Stimulated activated CD8-positive, alpha-beta memory T cell treated with anti-CD3 and anti-CD28 coated beads, Interleukin-15, amount 100 ng/mL, for 4 hours (primary cell): ENCODE data around the gene SRBD1.

Experiments
- DNase-seq, 2 donors: peaks; one replicate each; pipeline ENCODE4 v3.0.0-alpha.2; 2020; ENCODE audit warnings: low read depth in 2 of 2

The SRBD1 gene

GRCh38 chr2:45545943-45546342 is 65.1 kb downstream of the SRBD1 start:
- DNase-seq = no peak

GRCh38 chr2:45543257-45543656 is 67.8 kb downstream of the SRBD1 start:
- DNase-seq = no peak

DNA sequence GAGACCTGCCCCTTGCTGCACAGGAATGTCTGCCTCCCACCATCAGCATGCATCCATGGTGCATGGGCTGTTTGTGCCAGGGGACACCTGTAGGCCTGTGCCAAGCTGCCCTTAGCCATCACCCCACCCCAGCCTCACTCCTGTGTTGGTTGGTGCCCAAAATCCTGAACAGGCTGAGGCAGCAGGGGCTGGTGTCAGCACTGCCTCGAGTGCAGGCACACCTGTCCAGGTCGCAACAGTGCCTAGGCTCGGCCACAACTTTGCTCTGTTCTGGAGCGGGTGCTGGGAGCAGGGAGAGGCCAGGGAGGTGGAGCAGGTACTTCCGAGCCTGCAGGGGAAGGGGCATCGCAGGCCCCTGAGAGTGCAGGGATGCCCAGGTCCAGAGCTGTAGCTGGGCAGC is 69.1 kb downstream of the SRBD1 start:
- no peak for DNase-seq

- no peak for DNase-seq
Observed at GRCh38 chr2:45541450-45541849, 69.6 kb downstream of the SRBD1 start.

DNA sequence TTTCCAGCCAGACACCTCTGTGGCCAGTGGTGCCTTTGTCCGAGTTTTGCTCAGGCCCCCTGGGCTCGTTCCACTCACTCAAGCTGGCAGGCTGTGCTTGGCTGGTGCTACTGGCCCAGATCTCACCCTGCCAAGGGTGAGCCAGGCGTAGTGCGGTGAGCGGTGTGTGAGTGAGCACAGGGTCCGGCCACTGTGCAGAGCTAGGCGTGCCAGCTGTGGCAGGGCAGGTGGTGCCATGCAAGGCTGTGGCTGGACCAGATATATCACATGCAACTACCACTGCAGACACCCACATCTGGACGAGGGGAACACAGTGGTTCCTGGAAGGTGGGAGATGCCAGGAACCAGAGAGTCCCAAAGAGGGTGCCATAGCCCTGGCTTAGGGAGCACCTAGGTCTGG is 70.1 kb downstream of the SRBD1 start:
- DNase-seq = no peak

DNA sequence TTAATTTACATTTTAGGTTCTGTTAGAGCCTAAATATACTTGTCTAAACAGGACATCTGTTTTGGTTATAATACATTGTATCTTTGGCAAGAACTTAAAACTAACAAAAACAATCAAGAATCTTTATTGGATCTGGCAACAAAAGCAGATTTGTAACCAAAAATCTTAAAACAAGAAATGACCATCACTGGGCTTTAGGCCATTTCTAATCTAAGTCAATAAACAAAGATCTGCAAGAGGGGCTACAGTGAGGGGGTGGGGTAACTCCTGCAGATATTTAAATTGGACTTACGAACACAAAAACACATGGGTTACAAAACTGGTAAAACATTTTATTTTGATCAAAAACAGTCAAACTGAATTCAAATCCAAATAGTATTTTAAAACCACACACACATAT is 77.3 kb downstream of the SRBD1 start:
- no peak for DNase-seq

DNA sequence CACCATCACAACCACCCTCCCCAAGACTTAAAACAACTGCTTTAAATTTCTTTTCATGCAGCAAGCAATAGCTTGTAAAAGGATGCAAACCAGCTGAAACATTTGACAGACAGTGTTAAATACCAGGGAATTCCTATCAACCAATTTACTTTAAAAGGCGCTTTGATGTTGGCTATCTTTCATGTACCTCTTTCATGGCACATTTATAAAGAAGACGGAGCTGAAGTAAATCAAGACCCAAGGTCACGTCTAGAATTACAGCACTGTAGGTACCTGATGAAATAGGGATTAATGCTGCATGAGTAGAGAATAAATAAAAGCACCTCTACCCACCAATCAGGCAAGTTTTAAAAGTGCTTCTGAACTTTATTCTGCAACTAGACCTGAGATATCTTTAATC is 78.9 kb downstream of the SRBD1 start:
- DNase-seq = no peak

GRCh38 chr2:45524016-45524415 is 87.1 kb downstream of the SRBD1 start:
- no peak for DNase-seq

- no peak for DNase-seq
Observed at GRCh38 chr2:45518546-45518945, 92.5 kb downstream of the SRBD1 start.

- DNase-seq = no peak
Observed at GRCh38 chr2:45510701-45511420, 100.2 kb downstream of the SRBD1 start.

DNA sequence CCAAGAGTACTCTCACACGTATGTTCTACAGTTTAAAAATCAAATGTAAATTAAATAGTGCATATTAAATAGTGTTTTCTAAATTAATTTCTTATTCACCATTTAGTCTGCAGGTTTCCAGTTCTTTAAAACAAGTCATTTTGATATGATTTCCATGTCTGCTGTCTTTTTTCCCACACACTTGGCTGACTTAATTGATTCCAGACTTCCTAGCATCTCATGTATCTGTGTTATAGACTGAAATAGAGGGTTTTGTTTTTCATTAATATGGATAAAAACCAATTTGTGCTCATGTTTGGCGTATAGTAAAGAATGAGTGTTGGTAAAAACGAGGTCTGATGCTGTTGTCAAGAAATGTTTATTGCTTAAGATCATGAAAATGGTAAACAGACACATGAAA is 104.3 kb downstream of the SRBD1 start:
- no peak for DNase-seq

- no peak for DNase-seq
Observed at GRCh38 chr2:45505138-45505537, 105.9 kb downstream of the SRBD1 start.

DNA sequence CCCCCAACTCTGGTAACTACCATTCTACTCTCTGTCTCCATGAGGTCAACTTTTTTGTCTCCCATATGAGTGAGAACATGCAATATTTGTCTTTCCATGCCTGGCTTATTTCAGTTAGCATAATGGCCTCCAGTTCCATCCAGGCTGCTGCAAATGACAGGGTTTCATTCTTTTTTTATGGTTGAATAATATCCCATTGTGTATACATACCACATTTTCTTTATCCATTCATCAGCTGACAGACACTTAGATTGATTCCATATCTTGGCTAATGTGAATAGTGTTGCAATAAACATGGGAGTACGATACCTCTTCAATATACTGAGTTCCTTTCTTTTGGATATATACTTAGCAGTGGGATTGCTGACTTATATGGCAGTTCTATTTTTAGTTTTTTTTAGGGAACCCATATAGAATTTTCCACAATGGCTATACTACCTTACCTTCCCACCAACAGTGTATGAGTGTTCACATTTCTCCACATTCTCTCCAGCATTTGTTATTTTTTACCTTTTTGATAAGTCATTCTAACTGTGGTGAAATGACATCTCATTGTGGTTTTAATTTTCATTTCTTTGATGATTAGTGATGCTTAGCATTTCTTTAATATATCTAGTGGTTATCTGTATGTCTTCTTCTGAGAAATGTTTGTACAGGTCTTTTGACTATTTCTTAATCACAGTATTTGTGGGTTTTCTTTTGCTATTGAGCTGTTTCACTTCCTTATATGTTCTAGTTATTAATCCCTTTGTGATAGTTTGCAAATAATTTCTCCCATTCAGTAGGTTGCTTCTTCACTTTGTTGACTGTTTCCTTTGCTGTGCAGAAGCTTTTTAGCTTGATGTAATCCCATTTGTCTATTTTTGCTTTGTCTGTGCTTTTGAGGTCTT is 112.2 kb downstream of the SRBD1 start:
- DNase-seq = no peak

DNA sequence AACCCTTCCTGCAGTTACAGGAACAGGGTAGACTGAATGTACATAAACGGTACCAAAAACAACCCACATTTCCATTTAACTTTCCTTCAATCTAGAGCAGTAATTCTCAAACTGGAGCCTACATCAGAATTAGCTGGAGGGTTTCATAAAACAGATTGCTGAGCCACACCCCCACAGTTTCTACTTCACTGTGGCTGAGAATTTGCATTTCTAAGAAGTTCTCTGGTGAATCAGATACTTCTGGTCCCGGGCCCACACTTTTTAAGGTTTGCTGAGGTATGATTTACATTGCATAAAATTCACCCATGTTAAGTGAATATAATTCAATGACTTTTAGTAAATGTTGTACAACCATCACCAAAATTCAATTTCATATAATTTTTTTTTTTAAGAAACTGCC is 113.7 kb downstream of the SRBD1 start:
- DNase-seq = no peak

DNA sequence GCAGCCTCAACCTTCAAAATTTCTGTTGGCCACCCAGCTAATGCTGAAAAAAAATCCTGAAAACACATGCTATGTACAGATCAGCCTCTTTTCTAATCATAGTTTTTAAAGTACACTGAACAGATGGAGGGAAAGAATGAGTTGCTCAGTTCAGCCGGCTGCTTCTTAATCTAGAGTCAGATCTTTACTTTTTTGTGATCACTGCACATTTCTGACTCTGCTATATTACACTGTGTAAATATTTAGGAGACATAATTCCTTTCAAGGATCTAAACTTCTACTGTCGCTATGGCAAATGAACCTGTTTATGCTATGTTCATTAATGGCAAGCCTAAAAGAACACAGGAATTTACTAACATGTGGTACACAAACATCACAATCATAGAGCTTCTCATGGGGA is 114.2 kb downstream of the SRBD1 start:
- no peak for DNase-seq

- no peak for DNase-seq
Observed at GRCh38 chr2:45494978-45495293, 116.1 kb downstream of the SRBD1 start.

GRCh38 chr2:45494275-45494977 is 116.6 kb downstream of the SRBD1 start:
- no peak for DNase-seq

DNA sequence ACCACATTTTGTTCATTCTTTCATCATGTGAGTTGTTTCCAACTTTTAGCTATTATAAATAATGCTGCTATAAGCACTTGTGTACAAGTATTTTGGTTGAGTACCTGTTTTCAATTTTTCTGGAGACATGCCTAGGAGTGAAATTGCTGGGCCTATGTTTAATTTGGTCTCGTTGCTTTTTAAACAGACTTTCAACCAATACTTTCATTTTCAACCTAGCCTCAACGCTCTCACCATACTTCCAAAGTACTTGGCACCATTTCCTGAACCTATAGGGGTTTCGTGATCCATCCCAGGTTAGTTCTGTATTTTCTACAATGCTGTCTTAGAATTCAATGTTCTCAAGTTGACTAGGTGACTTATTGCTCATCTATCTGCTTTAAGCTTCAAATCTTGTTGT is 126.1 kb downstream of the SRBD1 start:
- no peak for DNase-seq

GRCh38 chr2:45483997-45484396 is 127.1 kb downstream of the SRBD1 start:
- DNase-seq = no peak

DNA sequence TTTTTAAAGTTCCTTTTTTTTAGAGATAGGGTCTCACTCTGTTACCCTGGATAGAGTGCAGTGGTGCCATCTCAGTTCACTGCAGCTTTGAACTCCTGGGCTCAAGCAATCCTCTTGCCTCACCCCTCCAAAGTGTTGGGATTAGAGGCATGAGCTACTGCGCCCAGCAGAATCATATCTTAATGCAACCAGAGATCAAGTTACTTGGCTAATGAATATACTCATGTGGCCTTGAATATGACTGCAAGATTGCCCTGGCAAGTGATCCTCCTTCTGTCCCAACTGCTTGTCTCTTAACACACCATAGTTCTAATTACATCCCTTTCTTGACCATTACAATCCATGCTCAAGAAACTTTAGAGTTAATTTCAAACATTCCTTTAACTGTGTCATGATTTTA is 133.5 kb downstream of the SRBD1 start:
- no peak for DNase-seq

DNA sequence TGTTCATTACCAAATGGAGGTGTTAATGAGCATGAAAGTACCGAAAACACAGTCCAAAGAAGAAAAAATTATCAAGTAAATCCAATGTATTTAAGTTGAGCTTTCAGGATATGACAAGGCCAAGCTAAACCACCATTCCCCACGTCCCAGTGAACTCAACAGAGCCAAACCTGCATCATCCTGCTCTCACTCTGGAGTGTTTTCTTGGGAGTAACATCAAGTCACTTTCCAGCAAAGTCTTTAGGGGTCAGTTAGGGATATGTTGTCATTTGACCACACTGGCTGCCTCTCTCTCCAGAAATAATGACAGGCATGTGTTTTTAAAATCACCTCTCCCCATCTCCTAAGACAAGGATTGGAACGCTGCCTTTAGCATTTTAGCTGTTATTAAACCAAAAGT is 140.5 kb downstream of the SRBD1 start:
- DNase-seq = no peak

- no peak for DNase-seq
Observed at GRCh38 chr2:45469314-45470099, 141.6 kb downstream of the SRBD1 start.
